GM13976 (cell line): ENCODE measurements around the gene IKBKG.

Source experiments
- DNase-seq: peaks from one replicate; pipeline ENCODE4 v3.0.0; 2012; ENCODE audit warnings: low spot score
- CTCF ChIP-seq: IDR thresholded peaks from 2 replicates; pipeline ENCODE4 v1.5.1; 2012; ENCODE audit warnings: borderline replicate concordance, mild to moderate bottlenecking; ENCODE audit not compliant: insufficient read depth; ENCODE audit errors: extremely low read depth, missing control alignments, control extremely low read depth
- in situ Hi-C: fragments of 300-500 bp; cut with MboI; formaldehyde crosslinking; loops from one replicate; pipeline ENCODE4 v1.12.0; 2022; ENCODE audit warnings: low sequenced_read_pairs, mixed read lengths, inconsistent platforms; ENCODE audit not compliant: unreplicated experiment

IKBKG gene

GRCh38 chrX:154525606-154526490, 21.6 kb upstream of the IKBKG start:
- TF ChIP-seq CTCF: no peak
- in situ Hi-C loops: loop anchor here (25.0 kb wide), 1 partner anchor 514 kb away; the partner anchor contains the start of gene IRAK1
- DNase-seq: no peak

GRCh38 chrX:154526901-154527675, 20.3 kb upstream of the IKBKG start:
- DNase-seq: peak; percentile 73
- in situ Hi-C loops: loop anchor here (25.0 kb wide), 1 partner anchor 515 kb away; the partner anchor contains the start of gene IRAK1
- TF ChIP-seq CTCF: peak; percentile 32

GRCh38 chrX:154529206-154529612, 18.2 kb upstream of the IKBKG start:
- no peak for DNase-seq
- TF ChIP-seq CTCF: no peak
- in situ Hi-C loops: loop anchor here (25.0 kb wide), 1 partner anchor 517 kb away; the partner anchor contains the start of gene IRAK1

DNA sequence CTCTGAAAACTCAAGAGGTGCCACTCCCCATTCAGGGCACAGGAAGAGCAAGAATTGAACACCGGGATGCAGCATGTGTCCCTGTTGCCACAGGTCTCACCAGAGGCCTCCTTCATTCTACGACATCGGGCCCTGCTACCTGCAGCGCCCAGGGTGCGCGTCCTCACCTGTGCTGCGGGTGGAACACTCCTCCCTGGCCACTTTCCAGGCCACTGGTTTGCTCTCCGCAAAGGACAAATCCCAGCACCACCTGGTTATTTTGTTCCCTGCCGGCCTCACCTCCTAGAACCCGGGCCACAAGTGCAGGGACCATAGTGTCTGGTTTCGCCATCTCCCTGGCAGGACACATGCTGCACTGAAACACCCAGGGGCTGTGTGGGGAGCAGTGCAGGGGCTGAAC, 17.1 kb upstream of the IKBKG start:
- in situ Hi-C loops: loop anchor here (25.0 kb wide), 1 partner anchor 518 kb away; the partner anchor contains the start of gene IRAK1
- no peak for DNase-seq
- no peak for TF ChIP-seq CTCF

DNA sequence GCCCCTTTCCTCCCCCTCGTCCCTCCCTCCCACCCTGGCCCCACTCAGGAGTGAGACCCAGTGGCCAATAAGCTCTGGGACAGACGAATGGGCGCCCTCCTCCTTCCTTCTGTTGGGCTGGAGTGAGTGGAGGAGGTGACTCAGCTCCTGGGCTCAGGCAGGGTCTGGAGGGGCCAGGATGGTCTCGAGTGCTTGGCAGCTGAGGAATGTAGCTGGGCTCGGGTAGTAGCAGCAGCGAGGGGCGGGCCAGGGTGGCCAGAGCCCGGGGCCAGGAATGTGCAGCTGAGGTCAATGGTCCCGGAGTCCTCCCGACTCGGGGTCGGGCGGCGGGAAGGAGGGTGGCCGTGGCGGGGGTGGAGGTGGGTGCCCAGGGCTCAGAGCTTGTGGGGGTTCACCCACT, 15.8 kb upstream of the IKBKG start:
- in situ Hi-C loops: loop anchor here (25.0 kb wide), 1 partner anchor 519 kb away; the partner anchor contains the start of gene IRAK1
- TF ChIP-seq CTCF: no peak

GRCh38 chrX:154532690-154533089, 14.7 kb upstream of the IKBKG start:
- in situ Hi-C loops: loop anchor here (25.0 kb wide), 1 partner anchor 520 kb away; the partner anchor contains the start of gene IRAK1
- TF ChIP-seq CTCF: no peak
- DNase-seq: no peak

More for the DNA sequence above, 15.8 kb upstream of the IKBKG start:
- no peak for DNase-seq
